Stimulated activated CD8-positive, alpha-beta memory T cell treated with anti-CD3 and anti-CD28 coated beads, Interleukin-2, amount 100 ng/mL, for 1 hour (primary cell): ENCODE results near the gene NDST4.

Experiments used
- DNase-seq, 2 donors: peaks; one replicate each; pipeline ENCODE4 v3.0.0-alpha.2; 2020; ENCODE audit warnings: low read depth in 2 of 2

NDST4 gene

GRCh38 chr4:114791976-114792375, 321.4 kb downstream of the NDST4 start:
- DNase-seq, result no peak

DNA sequence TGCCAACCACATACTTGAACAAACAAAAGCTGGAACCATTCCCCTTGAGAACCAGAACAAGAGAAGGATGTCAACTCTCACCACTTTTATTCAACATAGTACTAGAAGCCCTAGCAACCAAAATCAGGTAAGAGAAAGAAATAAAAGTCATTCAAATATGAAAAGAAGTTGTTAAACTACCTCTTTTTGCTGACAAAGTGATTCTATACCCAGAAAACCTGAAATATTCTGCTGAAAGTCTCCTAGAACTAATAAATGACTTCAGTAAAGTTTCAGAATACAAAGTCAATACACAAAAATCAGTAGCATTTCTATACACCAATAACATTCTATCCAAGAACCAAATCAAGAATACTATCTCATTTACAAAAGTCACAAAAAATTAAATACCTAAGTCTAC, 327.9 kb downstream of the NDST4 start:
- no peak for DNase-seq

DNA sequence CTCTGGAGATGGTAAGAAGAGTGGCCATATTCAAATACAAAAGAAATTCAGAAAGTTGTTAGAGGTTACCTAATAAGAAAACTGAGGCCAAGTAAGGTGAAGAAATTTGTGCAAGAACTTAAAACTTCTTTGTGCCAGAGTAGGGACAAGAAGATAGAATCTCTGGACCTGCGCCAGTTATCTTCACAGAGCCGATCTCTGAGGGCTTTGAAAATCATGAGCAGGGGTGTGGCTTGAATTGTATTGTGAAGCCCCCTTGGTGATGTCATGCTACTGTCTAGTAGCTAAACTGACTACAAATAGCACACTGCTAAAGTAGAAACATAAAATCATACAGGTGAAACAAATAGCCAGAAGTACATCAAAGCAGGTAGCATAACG, 330.2 kb downstream of the NDST4 start:
- no peak for DNase-seq

- no peak for DNase-seq
These were observed 330.8 kb downstream of the NDST4 start for GRCh38 chr4:114782415-114783214.

DNA sequence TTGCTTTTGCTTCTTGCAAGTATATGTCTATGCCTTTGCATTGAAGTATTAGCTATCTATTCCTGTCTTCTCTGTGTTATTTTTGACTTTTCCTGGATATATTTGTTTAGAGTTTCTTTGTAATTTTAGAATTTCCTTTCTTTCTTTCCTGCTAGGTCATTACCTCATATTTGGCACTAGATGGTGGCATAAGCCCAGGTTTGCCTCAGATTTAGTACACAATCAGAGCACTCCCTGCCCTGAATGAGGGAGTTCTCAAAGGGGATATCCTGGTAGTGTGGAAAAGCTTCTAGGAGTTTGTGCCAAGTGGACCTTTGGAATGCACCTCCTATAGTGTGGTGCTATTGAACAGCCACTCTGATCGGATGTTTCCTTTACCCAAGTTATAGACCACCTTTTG, 333.2 kb downstream of the NDST4 start:
- DNase-seq, result no peak
